A549 (cell line): ENCODE data around the gene MBD3. TPM values are rescaled to one million over a fixed set of nuclear protein-coding genes. Genes with fewer than 3 reads are reported as not detected.

ENCODE experiments used
- ATAC-seq, 2 experiments: fragments of 200-7000 bp in 1 of 2; fragments of >200 bp in 1 of 2; cut with Nextera tagmentation in 1 of 2; cut with Tn5 transposase in 1 of 2; 3 replicates each; pipeline versions ENCODE4 v1.8.0 to v1.9.1; 2018 to 2020; ENCODE audit warnings: mild to moderate bottlenecking in 1 of 2, moderate library complexity in 1 of 2
- CTCF ChIA-PET: fragments of 300-600 bp; sonication (Branson Sonifier 250); formaldehyde crosslinking; extraction: SDS; loops from one replicate; lab custom pipeline; 2021; ENCODE audit warnings: antibody characterized with exemption, inconsistent platforms; lab: Yijun Ruan, JAX
- POLR2A ChIA-PET: fragments of 350-600 bp; formaldehyde crosslinking; extraction: SDS; loops from one replicate; lab custom pipeline; 2021; ENCODE audit warnings: antibody characterized with exemption, inconsistent platforms; lab: Yijun Ruan, JAX
- DNase-seq, 2 experiments: peaks; one replicate each; pipeline versions ENCODE4 v3.0.0 to v3.0.0-alpha.2; 2011 to 2016; ENCODE audit warnings: low read depth in 1 of 2, low spot score in 1 of 2
- FAIRE-seq: peaks from 2 replicates; lab custom pipeline; 2011; peaks lifted over from hg19 to GRCh38; lab: Jason Lieb, UNC
- H3K27ac ChIP-seq, 2 experiments: fragments of >200 bp; sonication (Bioruptor Twin); formaldehyde crosslinking; 3 replicates each; pipeline ENCODE4 v1.5.1; 2016 to 2017
- H3K4me1 ChIP-seq: fragments of >200 bp; sonication (Bioruptor Twin); formaldehyde crosslinking; 3 replicates; pipeline ENCODE4 v1.6.1; 2016
- H3K4me2 ChIP-seq: fragments of >200 bp; sonication (Bioruptor Twin); formaldehyde crosslinking; 3 replicates; pipeline ENCODE4 v1.6.1; 2016
- H3K4me3 ChIP-seq: fragments of >200 bp; sonication (Bioruptor Twin); formaldehyde crosslinking; 3 replicates; pipeline ENCODE4 v1.5.1; 2016
- H3K9me3 ChIP-seq: fragments of >200 bp; sonication (Bioruptor Twin); formaldehyde crosslinking; 3 replicates; pipeline ENCODE4 v1.6.1; 2016
- CBX8 ChIP-seq: fragments of 200-600 bp; sonication (generic); IDR thresholded peaks from 2 replicates; pipeline ENCODE4 v1.6.1; 2016
- CEBPB ChIP-seq, 2 experiments: fragments of >200 bp in 1 of 2; sonication (Bioruptor Twin) in 1 of 2; formaldehyde crosslinking in 1 of 2; IDR thresholded peaks; 2 replicates each; pipeline ENCODE4 v1.6.1; 2012 to 2016
- EHF ChIP-seq: fragments of 250-450 bp; sonication (Bioruptor Pico); IDR thresholded peaks from 2 replicates; pipeline ENCODE4 v1.5.0; 2020; ENCODE audit warnings: mild to moderate bottlenecking
- EHMT2 ChIP-seq: fragments of 200-600 bp; sonication (generic); IDR thresholded peaks from 2 replicates; pipeline ENCODE4 v1.6.1; 2016; ENCODE audit warnings: antibody characterized with exemption, low read depth, mild to moderate bottlenecking, moderate library complexity
- EP300 ChIP-seq, 2 experiments: fragments of >200 bp; sonication (Bioruptor Twin); formaldehyde crosslinking; IDR thresholded peaks; 2 replicates in 1 of 2; 3 replicates in 1 of 2; pipeline ENCODE4 v1.6.1; 2016 to 2017
- GATA3 ChIP-seq: IDR thresholded peaks from 2 replicates; pipeline ENCODE4 v1.6.1; 2012; ENCODE audit warnings: borderline replicate concordance
- HEYL ChIP-seq: fragments of 250-450 bp; sonication (Bioruptor Pico); IDR thresholded peaks from 2 replicates; pipeline ENCODE4 v1.8.0; 2021; ENCODE audit warnings: mild to moderate bottlenecking, moderate library complexity
- HOXB13 ChIP-seq: fragments of 250-450 bp; sonication (Bioruptor Pico); IDR thresholded peaks from 2 replicates; pipeline ENCODE4 v1.5.0; 2020; ENCODE audit warnings: low read depth, mild to moderate bottlenecking, moderate library complexity
- HOXB5 ChIP-seq: fragments of 250-450 bp; sonication (Bioruptor Pico); IDR thresholded peaks from 2 replicates; pipeline ENCODE4 v1.5.0; 2020; ENCODE audit warnings: mild to moderate bottlenecking, moderate library complexity
- MAFK ChIP-seq: fragments of 450-650 bp; IDR thresholded peaks from 2 replicates; pipeline ENCODE4 v1.6.1; 2014; ENCODE audit not compliant: partially characterized antibody
- MYC ChIP-seq: IDR thresholded peaks from 2 replicates; pipeline ENCODE4 v1.6.1; 2012; ENCODE audit warnings: mild to moderate bottlenecking, inconsistent platforms, low read length, improper control_type of control experiment, borderline replicate concordance
- NFE2L2 ChIP-seq: fragments of 150-350 bp; conservative IDR thresholded peaks from 2 replicates; pipeline ENCODE4 v1.6.1; 2014; ENCODE audit warnings: low read length
- NPAS2 ChIP-seq: fragments of 250-450 bp; sonication (Bioruptor Pico); IDR thresholded peaks from 2 replicates; pipeline ENCODE4 v1.8.0; 2022; ENCODE audit warnings: mild to moderate bottlenecking, moderate library complexity, borderline replicate concordance
- NR3C1 ChIP-seq: fragments of >200 bp; sonication (Bioruptor Twin); formaldehyde crosslinking; IDR thresholded peaks from 3 replicates; pipeline ENCODE4 v1.6.1; 2017
- PHF8 ChIP-seq: fragments of 200-600 bp; sonication (generic); IDR thresholded peaks from 2 replicates; pipeline ENCODE4 v1.6.1; 2016; ENCODE audit warnings: low read depth, mild to moderate bottlenecking, antibody characterized with exemption, moderate library complexity, borderline replicate concordance
- SREBF2 ChIP-seq: fragments of 450-650 bp; IDR thresholded peaks from 2 replicates; pipeline ENCODE4 v1.6.1; 2014; ENCODE audit warnings: mild to moderate bottlenecking, moderate library complexity
- TFCP2L1 ChIP-seq: fragments of 250-450 bp; sonication (Bioruptor Pico); IDR thresholded peaks from 2 replicates; pipeline ENCODE4 v1.5.0; 2021; ENCODE audit warnings: mild to moderate bottlenecking
- ZFP36 ChIP-seq: fragments of 450-650 bp; IDR thresholded peaks from 2 replicates; pipeline ENCODE4 v1.6.1; 2014; ENCODE audit warnings: borderline replicate concordance; ENCODE audit not compliant: partially characterized antibody
- WGBS: methylation state at CpG from one replicate; pipeline ENCODE4 v1.1.6; 2017; ENCODE audit errors: missing lambda C conversion rate; 5-methylcytosine and 5-hydroxymethylcytosine counted together
- polyA plus RNA-seq, 4 experiments: library from polyadenylated mRNA; depleted of rRNA in 3 of 4; stranded (reverse); fragments of >200 nt; fragmentation: RNase III in 1 of 4; extraction: RNeasy Plus Mini Kit Qiagen cat#74134 plus additional on column Dnase treatment in 1 of 4; gene quantifications; 2 replicates in 3 of 4; 3 replicates in 1 of 4; pipeline ENCODE4 v1.2.3, GENCODE V29; 2011 to 2017
- TF ChIP-seq, protein P1 (sequence below): fragments of 250-450 bp; sonication (Bioruptor Pico); IDR thresholded peaks from 2 replicates; pipeline ENCODE4 v1.5.0; 2020; ENCODE audit warnings: low read depth, mild to moderate bottlenecking, moderate library complexity
- TF ChIP-seq, protein P2 (sequence below): fragments of 250-450 bp; sonication (Bioruptor Pico); IDR thresholded peaks from 2 replicates; pipeline ENCODE4 v1.5.0; 2021; ENCODE audit warnings: mild to moderate bottlenecking, moderate library complexity, borderline replicate concordance
- TF ChIP-seq, protein P3 (sequence below): fragments of 150-350 bp; IDR thresholded peaks from 2 replicates; pipeline ENCODE4 v1.6.1; 2014; ENCODE audit warnings: low read depth, mild to moderate bottlenecking, low read length
- TF ChIP-seq, protein P4 (sequence below): fragments of 450-650 bp; IDR thresholded peaks from 2 replicates; pipeline ENCODE4 v1.6.1; 2014; ENCODE audit warnings: antibody characterized with exemption
- TF ChIP-seq, protein P5 (sequence below): IDR thresholded peaks from 2 replicates; pipeline ENCODE4 v1.6.1; 2012
- TF ChIP-seq, protein P6 (sequence below): fragments of >200 bp; sonication (Bioruptor Twin); formaldehyde crosslinking; IDR thresholded peaks from 2 replicates; pipeline ENCODE4 v1.6.1; 2016

The MBD3 gene
- polyA plus RNA-seq, 2 of the 4 experiments (the other 2 are of a cell fraction), result 22.7 to 41.4 TPM

DNA sequence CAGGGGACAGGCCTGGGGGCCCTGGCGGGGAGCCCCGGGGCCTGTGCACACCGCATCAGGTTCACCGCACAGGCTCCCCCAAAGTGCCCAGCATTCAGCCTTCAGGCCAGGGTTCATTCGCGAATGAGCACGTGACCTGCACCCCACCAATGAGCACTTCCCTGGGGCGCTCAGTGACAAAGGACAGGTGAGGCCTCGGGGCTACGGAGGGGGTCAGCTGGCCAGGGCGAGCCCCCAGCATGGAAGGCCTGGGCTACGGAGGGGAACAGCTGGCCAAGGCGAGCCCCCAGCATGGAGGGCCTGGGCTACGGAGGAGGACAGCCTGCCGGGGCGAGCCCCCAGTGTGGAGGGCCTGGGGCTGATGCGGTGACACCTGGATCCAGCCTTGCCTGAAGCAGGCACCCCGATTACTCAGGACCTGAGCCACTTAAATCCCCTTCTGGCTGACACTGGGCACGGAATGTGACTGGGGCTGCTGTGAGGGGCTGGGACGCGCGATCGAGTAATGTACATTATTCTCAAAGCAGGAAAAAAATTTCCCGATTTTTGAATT, 36.7 kb upstream of the MBD3 start:
- DNase-seq (no peak), FAIRE-seq (no peak), ATAC-seq (no peak)
- Histone ChIP-seq H3K4me3 (no peak overlapping the region), H3K9me3 (no peaks in the 10 kb centered on the region), H3K27ac (no peak overlapping the region), H3K4me2 (no peak overlapping the region), H3K4me1 (peaks cover 14% of the 10 kb centered on the region)
- ChIA-PET POLR2A (no interaction called here), CTCF (no interaction called here)
- TF ChIP-seq, protein P1, sequence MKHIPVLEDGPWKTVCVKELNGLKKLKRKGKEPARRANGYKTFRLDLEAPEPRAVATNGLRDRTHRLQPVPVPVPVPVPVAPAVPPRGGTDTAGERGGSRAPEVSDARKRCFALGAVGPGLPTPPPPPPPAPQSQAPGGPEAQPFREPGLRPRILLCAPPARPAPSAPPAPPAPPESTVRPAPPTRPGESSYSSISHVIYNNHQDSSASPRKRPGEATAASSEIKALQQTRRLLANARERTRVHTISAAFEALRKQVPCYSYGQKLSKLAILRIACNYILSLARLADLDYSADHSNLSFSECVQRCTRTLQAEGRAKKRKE (CRISPR knock-in tag), result no peak
- TF ChIP-seq EP300 (IDR thresholded peaks at IDR 0.05), result no peak
- TF ChIP-seq ZFP36, result no peak
- TF ChIP-seq MYC, result no peak
- no peak for TF ChIP-seq NPAS2 (CRISPR knock-in tag)
- no peak for TF ChIP-seq EHMT2
- TF ChIP-seq CBX8, result no peak
- TF ChIP-seq HOXB5 (CRISPR knock-in tag), result no peak
- no peak for TF ChIP-seq MAFK
- TF ChIP-seq, protein P2, sequence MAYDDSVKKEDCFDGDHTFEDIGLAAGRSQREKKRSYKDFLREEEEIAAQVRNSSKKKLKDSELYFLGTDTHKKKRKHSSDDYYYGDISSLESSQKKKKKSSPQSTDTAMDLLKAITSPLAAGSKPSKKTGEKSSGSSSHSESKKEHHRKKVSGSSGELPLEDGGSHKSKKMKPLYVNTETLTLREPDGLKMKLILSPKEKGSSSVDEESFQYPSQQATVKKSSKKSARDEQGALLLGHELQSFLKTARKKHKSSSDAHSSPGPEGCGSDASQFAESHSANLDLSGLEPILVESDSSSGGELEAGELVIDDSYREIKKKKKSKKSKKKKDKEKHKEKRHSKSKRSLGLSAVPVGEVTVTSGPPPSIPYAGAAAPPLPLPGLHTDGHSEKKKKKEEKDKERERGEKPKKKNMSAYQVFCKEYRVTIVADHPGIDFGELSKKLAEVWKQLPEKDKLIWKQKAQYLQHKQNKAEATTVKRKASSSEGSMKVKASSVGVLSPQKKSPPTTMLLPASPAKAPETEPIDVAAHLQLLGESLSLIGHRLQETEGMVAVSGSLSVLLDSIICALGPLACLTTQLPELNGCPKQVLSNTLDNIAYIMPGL, result no peak
- TF ChIP-seq, protein P3, sequence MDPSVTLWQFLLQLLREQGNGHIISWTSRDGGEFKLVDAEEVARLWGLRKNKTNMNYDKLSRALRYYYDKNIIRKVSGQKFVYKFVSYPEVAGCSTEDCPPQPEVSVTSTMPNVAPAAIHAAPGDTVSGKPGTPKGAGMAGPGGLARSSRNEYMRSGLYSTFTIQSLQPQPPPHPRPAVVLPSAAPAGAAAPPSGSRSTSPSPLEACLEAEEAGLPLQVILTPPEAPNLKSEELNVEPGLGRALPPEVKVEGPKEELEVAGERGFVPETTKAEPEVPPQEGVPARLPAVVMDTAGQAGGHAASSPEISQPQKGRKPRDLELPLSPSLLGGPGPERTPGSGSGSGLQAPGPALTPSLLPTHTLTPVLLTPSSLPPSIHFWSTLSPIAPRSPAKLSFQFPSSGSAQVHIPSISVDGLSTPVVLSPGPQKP, result no peak
- TF ChIP-seq HOXB13 (CRISPR knock-in tag), result no peak
- WGBS, result 97% methylated on average over 9 of the region's 24 CpGs

DNA sequence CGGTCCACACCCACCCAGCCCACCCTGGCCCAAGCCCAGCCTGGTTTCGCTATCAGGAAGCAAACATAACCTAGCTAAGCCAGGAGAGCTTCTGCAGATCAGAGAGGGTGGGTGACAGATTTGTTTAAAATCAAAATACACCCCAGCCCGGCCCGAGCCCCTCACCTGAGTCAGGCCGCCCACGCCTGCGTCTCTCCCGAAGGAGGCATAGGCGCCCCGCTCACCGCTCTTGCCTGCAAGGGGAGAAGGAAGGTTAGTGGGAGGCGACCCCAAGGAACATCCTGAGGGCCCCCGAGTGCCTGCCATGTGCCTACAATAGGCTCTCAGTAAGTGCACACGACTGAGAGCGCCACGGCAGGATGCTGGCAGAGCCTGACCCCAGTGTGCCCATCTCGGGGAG, 34.5 kb upstream of the MBD3 start:
- POLR2A ChIA-PET, result interaction anchor here (0.6 kb wide), 1 partner anchor 22 kb away, joined by 4 read pairs; the partner anchor contains the start of gene UQCR11
- FAIRE-seq, result no peak
- CTCF ChIA-PET, result no interaction called here

DNA sequence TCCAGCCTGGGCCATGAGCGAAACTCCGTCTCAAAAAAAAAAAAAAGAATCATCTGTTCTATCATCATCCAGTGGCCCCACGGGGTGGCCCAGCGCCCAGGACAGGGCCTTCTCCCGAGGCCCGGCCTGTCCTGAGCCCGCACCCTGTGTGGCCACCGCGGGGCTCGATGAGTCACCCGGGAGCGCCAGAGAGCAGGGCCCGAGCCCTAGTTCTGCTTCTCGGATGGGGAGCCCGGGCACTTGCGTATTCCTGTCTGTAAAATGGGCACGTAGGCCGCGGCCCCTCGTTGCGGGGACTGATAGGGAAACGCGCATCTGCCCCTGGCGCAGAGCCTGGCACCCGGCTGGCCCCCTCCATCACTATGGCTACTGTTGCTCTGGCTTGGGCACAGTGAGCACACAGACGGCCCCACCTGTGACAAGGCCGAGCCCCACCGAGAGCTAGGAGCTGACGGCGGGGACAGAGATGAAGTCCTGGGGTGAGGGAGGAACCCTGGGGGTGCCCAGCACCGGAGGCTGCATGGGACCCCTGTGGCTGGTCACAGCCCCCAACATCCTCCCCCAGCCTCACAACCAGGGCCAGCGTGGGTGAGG, 33.8 kb upstream of the MBD3 start:
- POLR2A ChIA-PET, result no interaction called here
- Histone ChIP-seq H3K9me3 (no peaks in the 10 kb centered on the region), H3K4me2 (no peak overlapping the region), H3K27ac (no peak overlapping the region), H3K4me1 (no peaks in the 10 kb centered on the region), H3K4me3 (no peak overlapping the region)
- 79% methylated on average over 6 of the region's 32 CpGs for WGBS
- no peak for DNase-seq
- no peak for TF ChIP-seq HOXB13 (CRISPR knock-in tag)
- TF ChIP-seq SREBF2, result no peak
- no peak for TF ChIP-seq TFCP2L1
- TF ChIP-seq NR3C1, result no peak
- TF ChIP-seq, protein P4, sequence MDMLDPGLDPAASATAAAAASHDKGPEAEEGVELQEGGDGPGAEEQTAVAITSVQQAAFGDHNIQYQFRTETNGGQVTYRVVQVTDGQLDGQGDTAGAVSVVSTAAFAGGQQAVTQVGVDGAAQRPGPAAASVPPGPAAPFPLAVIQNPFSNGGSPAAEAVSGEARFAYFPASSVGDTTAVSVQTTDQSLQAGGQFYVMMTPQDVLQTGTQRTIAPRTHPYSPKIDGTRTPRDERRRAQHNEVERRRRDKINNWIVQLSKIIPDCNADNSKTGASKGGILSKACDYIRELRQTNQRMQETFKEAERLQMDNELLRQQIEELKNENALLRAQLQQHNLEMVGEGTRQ, result no peak
- ATAC-seq, result no peak
- CTCF ChIA-PET, result interaction anchor here (0.7 to 0.8 kb wide), 2 partner anchors 21 to 187 kb away, joined by 3 read pairs; no protein-coding TSS in a partner anchor
- no peak for FAIRE-seq

More for the DNA sequence above, 34.5 kb upstream of the MBD3 start:
- DNase-seq (no peak), ATAC-seq (no peak)
- Histone ChIP-seq H3K4me3 (no peak overlapping the region), H3K4me1 (no peaks in the 10 kb centered on the region), H3K27ac (no peak overlapping the region), H3K9me3 (no peaks in the 10 kb centered on the region), H3K4me2 (no peak overlapping the region)
- TF ChIP-seq, protein P5, sequence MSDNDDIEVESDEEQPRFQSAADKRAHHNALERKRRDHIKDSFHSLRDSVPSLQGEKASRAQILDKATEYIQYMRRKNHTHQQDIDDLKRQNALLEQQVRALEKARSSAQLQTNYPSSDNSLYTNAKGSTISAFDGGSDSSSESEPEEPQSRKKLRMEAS, result no peak
- TF ChIP-seq CEBPB (IDR thresholded peaks at IDR 0.05) (no peak), SREBF2 (no peak), EHF (CRISPR knock-in tag) (no peak), GATA3 (no peak), PHF8 (no peak), NFE2L2 (no peak), HEYL (CRISPR knock-in tag) (no peak)
- TF ChIP-seq, protein P6, sequence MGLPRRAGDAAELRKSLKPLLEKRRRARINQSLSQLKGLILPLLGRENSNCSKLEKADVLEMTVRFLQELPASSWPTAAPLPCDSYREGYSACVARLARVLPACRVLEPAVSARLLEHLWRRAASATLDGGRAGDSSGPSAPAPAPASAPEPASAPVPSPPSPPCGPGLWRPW, result no peak
- 95% methylated on average over 4 of the region's 17 CpGs for WGBS
